ENCODE results near the gene MAST1.

DNA sequence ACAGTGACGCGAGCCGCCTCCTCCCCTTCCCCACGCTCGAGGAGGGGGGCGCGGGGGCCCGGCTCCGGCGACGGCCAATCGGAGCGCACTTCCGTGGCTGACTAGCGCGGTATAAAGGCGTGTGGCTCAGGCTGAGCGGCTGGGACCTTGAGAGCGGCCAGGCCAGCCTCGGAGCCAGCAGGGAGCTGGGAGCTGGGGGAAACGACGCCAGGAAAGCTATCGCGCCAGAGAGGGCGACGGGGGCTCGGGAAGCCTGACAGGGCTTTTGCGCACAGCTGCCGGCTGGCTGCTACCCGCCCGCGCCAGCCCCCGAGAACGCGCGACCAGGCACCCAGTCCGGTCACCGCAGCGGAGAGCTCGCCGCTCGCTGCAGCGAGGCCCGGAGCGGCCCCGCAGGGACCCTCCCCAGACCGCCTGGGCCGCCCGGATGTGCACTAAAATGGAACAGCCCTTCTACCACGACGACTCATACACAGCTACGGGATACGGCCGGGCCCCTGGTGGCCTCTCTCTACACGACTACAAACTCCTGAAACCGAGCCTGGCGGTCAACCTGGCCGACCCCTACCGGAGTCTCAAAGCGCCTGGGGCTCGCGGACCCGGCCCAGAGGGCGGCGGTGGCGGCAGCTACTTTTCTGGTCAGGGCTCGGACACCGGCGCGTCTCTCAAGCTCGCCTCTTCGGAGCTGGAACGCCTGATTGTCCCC, 46.8 kb upstream of the MAST1 start, which contains the start of gene JUNB:
- TF ChIP-seq, protein P1, sequence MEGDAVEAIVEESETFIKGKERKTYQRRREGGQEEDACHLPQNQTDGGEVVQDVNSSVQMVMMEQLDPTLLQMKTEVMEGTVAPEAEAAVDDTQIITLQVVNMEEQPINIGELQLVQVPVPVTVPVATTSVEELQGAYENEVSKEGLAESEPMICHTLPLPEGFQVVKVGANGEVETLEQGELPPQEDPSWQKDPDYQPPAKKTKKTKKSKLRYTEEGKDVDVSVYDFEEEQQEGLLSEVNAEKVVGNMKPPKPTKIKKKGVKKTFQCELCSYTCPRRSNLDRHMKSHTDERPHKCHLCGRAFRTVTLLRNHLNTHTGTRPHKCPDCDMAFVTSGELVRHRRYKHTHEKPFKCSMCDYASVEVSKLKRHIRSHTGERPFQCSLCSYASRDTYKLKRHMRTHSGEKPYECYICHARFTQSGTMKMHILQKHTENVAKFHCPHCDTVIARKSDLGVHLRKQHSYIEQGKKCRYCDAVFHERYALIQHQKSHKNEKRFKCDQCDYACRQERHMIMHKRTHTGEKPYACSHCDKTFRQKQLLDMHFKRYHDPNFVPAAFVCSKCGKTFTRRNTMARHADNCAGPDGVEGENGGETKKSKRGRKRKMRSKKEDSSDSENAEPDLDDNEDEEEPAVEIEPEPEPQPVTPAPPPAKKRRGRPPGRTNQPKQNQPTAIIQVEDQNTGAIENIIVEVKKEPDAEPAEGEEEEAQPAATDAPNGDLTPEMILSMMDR (IDR thresholded peaks at IDR 0.05) = no peak
- TF ChIP-seq POLR2AphosphoS5 (IDR thresholded peaks at IDR 0.05) (peak; percentile 100), EP300 (IDR thresholded peaks at IDR 0.05) (peak; percentile 98)

Measured in stomach (tissue), 4 donors.